GM18505 (cell line): ENCODE data around the gene ATP6V1G1.
"Not testable (repeated sequence)": the region's sequence is repeated elsewhere in the genome, so short reads cannot be mapped to it uniquely, and the experiment has no call there.

ENCODE experiments used
- ATAC-seq: cut with Tn5 transposase; IDR thresholded peaks from one replicate; pipeline ENCODE4 v1.9.1; 2021; ENCODE audit not compliant: unreplicated experiment
- POLR2A ChIP-seq: IDR thresholded peaks from 4 replicates; pipeline ENCODE4 v1.6.1; 2011; ENCODE audit warnings: borderline replicate concordance; ENCODE audit not compliant: insufficient read depth, insufficient read length; ENCODE audit errors: extremely low read depth

Gene ATP6V1G1

DNA sequence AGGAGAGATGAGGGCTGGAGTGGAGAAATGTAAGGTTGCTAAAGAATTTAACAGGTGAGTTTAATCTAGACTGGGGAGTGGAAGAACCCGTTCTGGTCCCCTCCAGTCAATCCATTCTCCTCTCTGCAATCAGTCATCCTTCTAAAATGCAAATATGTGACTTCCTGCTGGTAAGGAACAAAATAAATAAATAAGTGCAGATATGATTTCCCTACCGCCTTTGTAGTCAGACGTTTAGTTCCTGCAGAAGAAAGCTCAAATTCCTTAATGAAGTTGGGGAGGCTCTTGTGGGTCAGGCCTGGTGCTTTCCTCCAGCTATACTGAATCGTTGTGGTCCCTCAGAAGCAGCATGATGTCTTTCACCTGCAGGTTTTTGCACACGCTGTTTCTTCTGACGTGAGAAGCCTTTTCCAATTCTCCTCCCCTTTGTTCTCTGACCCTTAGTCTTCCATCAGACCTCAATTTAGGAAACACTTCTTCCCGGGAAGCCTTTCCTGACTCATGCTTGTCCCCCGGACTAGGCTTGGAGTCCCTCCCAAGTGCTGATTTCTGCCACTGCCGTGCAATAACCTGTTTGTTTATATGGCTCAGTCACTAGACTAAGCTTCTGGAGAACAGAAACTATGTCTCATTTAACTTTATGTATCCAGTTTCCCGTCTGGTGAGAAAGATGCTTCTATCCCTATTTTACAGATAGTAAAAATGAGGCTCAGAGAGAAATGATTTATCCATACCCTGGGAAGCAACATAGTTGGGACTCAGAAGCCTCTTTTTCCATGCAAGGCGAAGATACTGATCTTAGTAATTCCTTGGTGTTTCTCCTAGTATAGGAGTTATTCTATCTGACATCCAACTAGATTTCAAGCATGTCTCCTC is 1.3 kb downstream of the ATP6V1G1 start:
- no peak for ATAC-seq
- TF ChIP-seq POLR2A: no peak

DNA sequence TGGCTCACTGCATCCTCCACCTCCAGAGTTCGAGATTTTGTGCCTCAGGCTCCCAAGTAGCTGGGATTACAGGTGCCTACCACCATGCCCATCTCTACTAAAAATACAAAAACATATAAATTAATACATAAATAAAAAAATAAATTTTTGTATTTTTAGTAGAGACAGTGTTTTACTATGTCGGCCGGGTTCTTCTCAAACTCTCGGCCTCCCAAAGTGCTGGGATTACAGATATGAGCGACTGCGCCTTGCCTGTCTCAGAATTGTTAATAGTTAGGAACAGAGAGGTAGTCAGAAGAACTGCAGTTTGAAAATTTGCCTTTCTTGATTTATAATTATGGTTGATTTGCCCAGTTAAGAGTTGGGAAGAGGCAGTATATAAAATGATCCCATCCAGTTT is 2.8 kb downstream of the ATP6V1G1 start:
- TF ChIP-seq POLR2A: no peak
- ATAC-seq: no peak

DNA sequence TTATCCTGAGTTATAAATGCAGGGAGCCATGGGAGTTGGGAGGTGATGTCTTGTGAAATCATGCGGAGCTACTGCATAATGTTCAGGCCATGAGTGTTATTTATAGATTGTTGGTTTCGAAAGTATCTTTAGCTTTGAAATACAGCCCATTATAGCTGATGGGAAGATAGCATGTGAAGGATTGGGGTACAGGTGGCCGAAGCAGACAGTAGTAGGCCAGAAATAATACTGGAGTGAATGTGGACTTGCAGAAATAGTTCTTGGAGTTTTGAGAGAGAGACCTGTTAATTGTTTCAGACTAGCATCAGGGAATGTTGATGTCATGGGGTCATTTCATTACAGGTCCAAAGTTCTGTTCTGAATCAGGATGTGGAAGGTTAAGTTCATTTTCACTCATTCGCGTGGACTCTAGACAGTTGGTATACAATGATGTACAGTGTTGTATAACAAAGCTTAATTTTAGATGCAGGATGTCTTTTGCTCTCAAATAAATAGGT is 3.8 kb downstream of the ATP6V1G1 start:
- ATAC-seq: no peak
- no peak for TF ChIP-seq POLR2A

DNA sequence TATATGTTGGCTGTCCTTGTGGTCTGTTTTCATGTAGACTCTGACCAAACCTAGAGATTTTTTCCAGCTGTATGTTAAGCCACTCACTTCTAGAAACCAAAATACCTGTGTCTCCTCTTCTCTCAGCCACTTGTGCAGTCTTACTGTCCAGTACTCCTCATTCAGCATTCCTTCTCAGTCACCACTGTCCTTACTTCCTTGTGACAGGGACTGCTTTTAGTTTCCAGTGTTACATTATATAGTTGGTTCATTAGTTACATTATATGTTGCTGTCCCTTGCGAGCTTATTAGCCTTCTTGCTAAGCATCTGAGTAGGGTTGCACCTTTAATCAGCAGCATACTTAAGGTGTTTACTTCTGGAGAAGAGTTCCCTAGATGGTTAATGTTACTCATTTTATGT is 4.3 kb downstream of the ATP6V1G1 start:
- no peak for ATAC-seq
- no peak for TF ChIP-seq POLR2A

DNA sequence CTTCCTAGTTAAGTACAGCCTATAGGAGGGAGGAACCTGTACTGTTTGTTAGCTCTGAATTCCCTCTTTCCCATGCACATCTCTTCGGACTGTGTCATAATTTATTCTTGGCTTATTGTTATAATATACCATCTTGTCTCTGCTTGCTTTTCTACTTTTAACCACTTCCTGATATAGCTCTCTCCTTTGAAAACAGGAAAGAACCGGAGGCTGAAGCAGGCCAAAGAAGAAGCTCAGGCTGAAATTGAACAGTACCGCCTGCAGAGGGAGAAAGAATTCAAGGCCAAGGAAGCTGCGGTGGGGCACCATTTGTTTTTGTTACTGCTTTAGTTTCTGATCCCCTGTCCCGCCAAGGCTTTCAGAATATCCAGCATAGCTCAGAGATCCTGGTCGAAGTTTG is 4.8 kb downstream of the ATP6V1G1 start:
- TF ChIP-seq POLR2A: no peak
- no peak for ATAC-seq

DNA sequence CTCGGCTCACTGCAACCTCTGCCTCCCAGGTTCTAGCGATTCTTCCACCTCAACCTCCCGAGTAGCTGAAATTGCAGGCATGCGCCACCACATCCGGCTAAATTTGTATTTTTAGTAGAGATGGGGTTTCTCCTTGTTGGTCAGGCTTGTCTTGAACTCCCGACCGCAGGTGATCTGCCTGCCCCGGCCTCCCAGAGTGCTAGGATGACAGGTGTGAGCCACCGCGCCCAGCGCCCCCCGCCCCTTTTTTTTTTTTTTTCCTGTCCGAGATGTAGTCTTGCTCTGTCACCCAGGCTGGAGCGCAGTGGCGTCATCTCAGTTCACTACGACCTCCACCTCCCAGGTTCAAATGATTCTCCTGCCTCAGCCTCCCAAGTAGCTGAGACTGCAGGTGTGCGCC is 6.6 kb downstream of the ATP6V1G1 start:
- ATAC-seq: no peak
- TF ChIP-seq POLR2A: no peak

DNA sequence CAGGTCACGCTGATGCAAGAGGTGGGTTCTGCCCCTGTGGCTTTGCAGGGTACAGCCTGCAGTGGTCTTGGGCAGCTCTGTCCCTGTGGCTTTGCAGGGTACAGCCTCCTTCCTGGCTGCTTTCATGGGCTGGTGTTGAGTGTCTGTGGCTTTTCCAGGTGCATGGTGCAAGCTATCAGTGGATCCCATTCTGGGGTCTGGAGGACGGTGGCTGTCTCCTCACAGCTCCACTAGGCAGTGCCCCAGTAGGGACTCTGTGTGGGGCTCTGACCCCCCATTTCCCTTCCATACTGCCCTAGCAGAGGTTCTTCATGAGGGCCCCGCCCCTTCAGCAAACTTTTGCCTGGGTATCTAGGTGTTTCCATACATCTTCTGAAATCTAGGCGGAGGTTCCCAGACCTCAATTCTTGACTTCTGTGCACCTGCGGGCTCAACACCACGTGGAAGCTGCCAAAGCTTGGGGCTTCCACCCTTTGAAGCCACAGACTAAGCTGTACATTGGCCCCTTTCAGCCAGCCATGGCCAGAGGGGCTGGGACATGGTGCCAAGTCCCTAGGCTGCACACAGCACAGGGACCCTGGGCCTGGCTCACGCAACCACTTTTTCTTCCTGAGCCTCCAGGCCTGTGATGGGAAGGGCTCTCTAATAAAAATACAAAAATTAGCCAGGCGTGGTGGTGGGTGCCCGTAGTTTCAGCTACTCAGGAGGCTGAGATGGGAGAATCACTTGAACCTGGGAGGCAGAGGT is 13.1 kb downstream of the ATP6V1G1 start:
- ATAC-seq: not testable (repeated sequence)

DNA sequence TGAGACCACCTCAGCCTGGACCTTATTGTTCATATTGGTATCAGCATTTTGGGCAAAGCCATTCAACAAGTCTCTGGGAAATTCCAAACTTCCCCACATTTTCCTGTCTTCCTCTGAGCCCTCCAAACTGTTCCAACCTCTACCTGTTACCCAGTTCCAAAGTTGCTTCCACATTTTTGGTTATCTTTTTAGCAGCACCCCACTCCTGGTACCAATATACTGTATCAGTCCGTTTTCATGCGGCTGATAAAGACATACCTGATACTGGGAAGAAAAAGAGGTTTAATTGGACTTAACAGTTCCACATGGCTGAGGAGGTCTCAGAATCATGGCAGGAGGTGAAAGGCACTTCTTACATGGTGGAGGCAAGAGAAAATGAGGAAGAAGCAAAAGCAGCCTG is 14.2 kb downstream of the ATP6V1G1 start:
- ATAC-seq: not testable (repeated sequence)

DNA sequence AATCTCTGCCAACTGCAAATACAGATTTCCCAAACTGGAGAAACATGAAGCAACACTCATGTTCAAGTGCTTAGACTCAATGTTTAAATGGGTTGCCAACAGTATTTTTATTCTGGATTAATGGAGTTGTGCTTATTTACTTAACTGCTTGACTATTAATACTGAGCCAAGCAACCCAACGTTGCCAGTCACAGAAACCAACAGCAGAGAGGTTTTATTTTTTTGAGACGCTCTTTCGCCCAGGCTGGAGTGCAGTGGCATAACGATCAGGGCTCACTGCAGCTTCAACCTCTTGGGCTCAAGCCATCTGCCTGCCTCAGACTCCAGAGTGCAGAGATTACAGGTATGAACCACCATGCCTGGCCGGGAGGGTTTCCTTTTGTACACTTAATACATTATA is 15.1 kb downstream of the ATP6V1G1 start:
- ATAC-seq: no peak

DNA sequence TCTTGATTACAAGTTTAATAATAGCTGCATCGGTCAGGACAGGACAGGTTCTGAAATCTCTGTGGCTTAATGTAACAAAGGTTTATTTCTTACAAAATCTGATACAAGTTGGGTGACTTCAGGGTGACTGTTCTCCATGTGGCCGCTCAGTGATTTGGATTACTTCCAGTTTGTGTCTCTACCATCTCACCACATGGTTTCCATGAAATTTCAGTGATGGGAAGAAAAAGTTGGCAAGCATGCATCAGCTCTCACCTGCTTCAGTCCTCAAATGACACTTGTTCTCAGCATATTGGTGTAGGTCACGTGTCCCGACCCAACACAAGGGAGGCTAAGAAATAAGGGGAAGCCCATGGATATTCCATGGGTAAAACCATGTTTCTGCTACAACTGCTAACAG is 15.7 kb downstream of the ATP6V1G1 start:
- no peak for TF ChIP-seq POLR2A
- no peak for ATAC-seq

More for the DNA sequence above, 15.1 kb downstream of the ATP6V1G1 start:
- TF ChIP-seq POLR2A: no peak

DNA sequence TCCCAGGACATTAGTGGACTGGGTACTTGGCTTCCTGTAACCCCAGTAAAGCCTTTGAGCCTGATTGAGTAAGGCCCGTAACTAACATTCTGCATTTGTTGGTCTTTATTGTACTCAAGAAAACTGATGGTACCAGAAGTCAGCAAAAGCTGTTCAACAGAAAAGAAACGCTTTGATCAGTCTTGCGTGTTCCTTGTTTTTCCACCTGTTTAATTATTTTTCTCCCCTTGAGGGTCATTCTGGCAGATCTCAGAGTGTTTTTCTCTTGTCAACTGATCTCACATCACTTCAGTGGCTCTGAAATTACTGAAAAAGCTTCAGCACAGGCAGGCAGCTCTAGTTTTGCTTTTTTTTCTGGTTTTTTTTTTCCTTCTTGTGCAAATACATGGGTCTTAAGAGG is 17.4 kb downstream of the ATP6V1G1 start:
- no peak for TF ChIP-seq POLR2A
- ATAC-seq: no peak

DNA sequence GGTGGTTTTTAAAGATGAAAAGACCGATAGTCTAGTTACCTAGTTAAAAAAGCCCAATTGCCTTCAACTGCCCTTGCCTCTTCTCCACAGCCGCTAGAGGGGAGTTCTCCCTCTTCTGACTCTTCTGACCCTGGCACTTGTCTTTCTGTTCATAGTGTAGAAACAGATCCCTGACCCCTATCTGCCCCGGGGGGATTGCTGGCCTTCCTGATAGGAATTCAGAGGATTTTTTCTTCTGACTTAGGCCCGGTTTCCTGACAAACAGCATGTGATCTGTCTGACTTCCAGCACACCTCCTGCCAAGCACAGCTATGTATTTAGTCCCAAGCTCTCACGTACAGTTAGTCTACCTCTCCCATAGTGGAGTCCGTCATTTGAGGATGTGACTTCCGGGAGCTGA is 18.5 kb downstream of the ATP6V1G1 start:
- ATAC-seq: no peak
- no peak for TF ChIP-seq POLR2A

DNA sequence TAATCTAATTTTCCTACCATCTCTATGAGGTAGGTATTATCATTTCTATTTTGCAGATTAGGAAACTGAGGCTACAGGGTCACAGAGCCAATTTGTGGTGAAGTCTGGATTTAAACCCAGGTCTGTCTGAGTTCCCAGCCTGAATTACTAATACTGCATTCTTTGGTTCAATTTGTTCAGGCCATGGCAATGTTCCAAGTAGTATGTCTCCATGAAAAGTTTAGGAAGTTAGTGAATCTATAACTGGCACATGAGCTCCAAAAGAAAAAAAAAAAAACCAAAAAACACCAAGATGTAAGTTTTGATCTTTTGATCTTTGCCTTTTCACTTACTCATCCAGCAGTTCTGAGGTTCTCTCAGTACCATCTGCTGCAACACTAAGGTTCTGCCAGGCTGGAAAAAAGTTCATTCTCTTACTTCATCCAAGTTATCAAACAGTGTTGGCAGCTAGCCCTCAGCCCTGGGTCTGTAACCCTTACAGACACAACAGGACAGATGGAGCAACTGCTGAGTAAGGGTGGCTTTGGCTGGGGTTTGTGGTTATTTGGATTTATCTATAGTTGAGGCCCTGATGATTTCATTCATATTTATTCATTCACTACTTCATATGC is 19.1 kb downstream of the ATP6V1G1 start:
- no peak for TF ChIP-seq POLR2A
- no peak for ATAC-seq
